Measurements from ENCODE around the gene PVALB.

The PVALB gene

GRCh38 chr22:36771356-36772063 is 45.3 kb downstream of the PVALB start:
- Histone ChIP-seq H3K9me3 (ENCODE audit: control insufficient read depth, insufficient read depth, low read depth, low read length) (no peaks in the 10 kb centered on the region), H3K4me1 (ENCODE audit: control insufficient read depth, insufficient read depth, low read length) (peaks cover 4% of the 10 kb centered on the region), H3K27ac (ENCODE audit: extremely low read depth, low read depth, low read length) (no peak overlapping the region), H3K36me3 (ENCODE audit: control insufficient read depth in 2 of 2, insufficient read depth in 1 of 2, low read length in 2 of 2) (peaks cover 3 to 28% of the 10 kb centered on the region in 2 experiments; a peak in 2 of 3 replicates), H3K4me3 (ENCODE audit: low read depth, low read length) (no peak overlapping the region)
- no peak for TF ChIP-seq ZNF530 (tag by site-specific recombination; IDR thresholded peaks at IDR 0.05; ENCODE audit: low read depth)
- no peak for TF ChIP-seq KLF1 (tag by site-specific recombination; IDR thresholded peaks at IDR 0.05)
- TF ChIP-seq SCRT1 (tag by site-specific recombination; IDR thresholded peaks at IDR 0.05; ENCODE audit: borderline replicate concordance), result peak; percentile 65; the same call in 1 of the 2 replicates
- TF ChIP-seq SCRT2 (tag by site-specific recombination; IDR thresholded peaks at IDR 0.05), result peak; percentile 84
- ChIA-PET CTCF (interaction anchor here (0.9 to 5.7 kb wide), 3 partner anchors 14 to 225 kb away, joined by 3 to 48 read pairs (median 3); no protein-coding TSS in a partner anchor), POLR2A (no interaction called here)

GRCh38 chr22:36770513-36771231 is 46.2 kb downstream of the PVALB start:
- TF ChIP-seq ZSCAN23 (tag by site-specific recombination; IDR thresholded peaks at IDR 0.05) (no peak), KLF17 (tag by site-specific recombination; IDR thresholded peaks at IDR 0.05) (no peak), ZNF768 (tag by site-specific recombination; IDR thresholded peaks at IDR 0.05) (no peak), ZXDB (tag by site-specific recombination; IDR thresholded peaks at IDR 0.05) (no peak)
- Histone ChIP-seq H3K36me3 (ENCODE audit: control insufficient read depth in 2 of 2, insufficient read depth in 1 of 2, low read length in 2 of 2) (peaks cover 3 to 37% of the 10 kb centered on the region in 2 experiments; a peak in 2 of 3 replicates), H3K4me3 (ENCODE audit: low read depth, low read length) (no peak overlapping the region), H3K9me3 (ENCODE audit: control insufficient read depth, insufficient read depth, low read depth, low read length) (no peaks in the 10 kb centered on the region), H3K27ac (ENCODE audit: extremely low read depth, low read depth, low read length) (no peak overlapping the region), H3K4me1 (ENCODE audit: control insufficient read depth, insufficient read depth, low read length) (peaks cover 4% of the 10 kb centered on the region)
- ChIA-PET POLR2A (no interaction called here), CTCF (interaction anchor here (0.9 to 5.7 kb wide), 4 partner anchors 11 to 224 kb away, joined by 3 to 48 read pairs (median 4); no protein-coding TSS in a partner anchor)

GRCh38 chr22:36769541-36770512 is 47.0 kb downstream of the PVALB start:
- Histone ChIP-seq H3K4me3 (ENCODE audit: low read depth, low read length) (no peak overlapping the region), H3K4me1 (ENCODE audit: control insufficient read depth, insufficient read depth, low read length) (no peaks in the 10 kb centered on the region), H3K9me3 (ENCODE audit: control insufficient read depth, insufficient read depth, low read depth, low read length) (no peaks in the 10 kb centered on the region), H3K36me3 (ENCODE audit: control insufficient read depth in 2 of 2, insufficient read depth in 1 of 2, low read length in 2 of 2) (peaks cover 3 to 45% of the 10 kb centered on the region in 2 experiments; a peak in 2 of 3 replicates), H3K27ac (ENCODE audit: extremely low read depth, low read depth, low read length) (no peak overlapping the region)
- CTCF ChIA-PET, result interaction anchor here (0.9 to 5.7 kb wide), 3 partner anchors 10 to 86 kb away, joined by 3 to 48 read pairs (median 6); no protein-coding TSS in a partner anchor
- POLR2A ChIA-PET, result no interaction called here
- TF ChIP-seq ZNF777 (tag by site-specific recombination; IDR thresholded peaks at IDR 0.05; ENCODE audit: borderline replicate concordance), result no peak
- no peak for TF ChIP-seq ZNF362 (tag by site-specific recombination; IDR thresholded peaks at IDR 0.05)
- TF ChIP-seq OVOL3 (tag by site-specific recombination; IDR thresholded peaks at IDR 0.05), result no peak

GRCh38 chr22:36768616-36769015 is 48.2 kb downstream of the PVALB start:
- H3K36me3 ChIP-seq (ENCODE audit: control insufficient read depth in 2 of 2, insufficient read depth in 1 of 2, low read length in 2 of 2), result peaks cover 3 to 55% of the 10 kb centered on the region in 2 experiments; a peak in 2 of 3 replicates
- CTCF ChIA-PET, result interaction anchor here (0.6 to 5.7 kb wide), 2 partner anchors 11 to 85 kb away, joined by 3 to 48 read pairs; no protein-coding TSS in a partner anchor
- POLR2A ChIA-PET, result interaction anchor here (1.4 kb wide), 1 partner anchor 7 kb away, joined by 3 read pairs; the partner anchor contains the start of gene IFT27
- no peak overlapping the region for H3K27ac ChIP-seq (ENCODE audit: extremely low read depth, low read depth, low read length)
- no peaks in the 10 kb centered on the region for H3K9me3 ChIP-seq (ENCODE audit: control insufficient read depth, insufficient read depth, low read depth, low read length)
- no peak overlapping the region for H3K4me3 ChIP-seq (ENCODE audit: low read depth, low read length)
- no peaks in the 10 kb centered on the region for H3K4me1 ChIP-seq (ENCODE audit: control insufficient read depth, insufficient read depth, low read length)
- TF ChIP-seq ZNF114 (tag by site-specific recombination; IDR thresholded peaks at IDR 0.05) (no peak), ZNF24 (tag by site-specific recombination; IDR thresholded peaks at IDR 0.05) (no peak), ZNF433 (tag by site-specific recombination; IDR thresholded peaks at IDR 0.05; ENCODE audit: low read depth) (no peak), ZNF280C (tag by site-specific recombination; IDR thresholded peaks at IDR 0.05) (no peak), SCRT1 (tag by site-specific recombination; IDR thresholded peaks at IDR 0.05; ENCODE audit: borderline replicate concordance) (no peak), ZBTB44 (tag by site-specific recombination; IDR thresholded peaks at IDR 0.05) (no peak), ZBTB21 (tag by site-specific recombination; IDR thresholded peaks at IDR 0.05) (no peak)

All from HEK293 (cell line).